Adrenal gland (tissue), 12 donors: Measurements from ENCODE around the gene SNX25. TPM values are rescaled to one million over a fixed set of nuclear protein-coding genes. Genes with fewer than 3 reads are reported as not detected.
"Not testable (repeated sequence)": the region's sequence is repeated elsewhere in the genome, so short reads cannot be mapped to it uniquely, and the experiment has no call there.

Experiments
- DNase-seq, 7 donors: peaks; one replicate each; pipeline ENCODE4 v3.0.0-alpha.2; 2019 to 2020
- H3K27ac ChIP-seq, 5 donors: fragments of 200-600 bp; sonication (generic) in 4 of 5; 1 replicate in 3 of 5; 2 replicates in 2 of 5; pipeline versions ENCODE4 v1.5.1 to v1.8.0; 2016 to 2020; ENCODE audit warnings: mild to moderate bottlenecking in 1 of 5
- H3K27me3 ChIP-seq: fragments of 200-600 bp; 2 replicates; pipeline ENCODE4 v1.8.0; 2021
- H3K36me3 ChIP-seq, 2 donors: fragments of 200-600 bp; replicated peaks in 1 of 2; 1 replicate in 1 of 2; 2 replicates in 1 of 2; pipeline versions ENCODE4 v1.5.1 to v1.8.0; 2018 to 2022
- H3K4me1 ChIP-seq, 2 donors: fragments of 200-600 bp; replicated peaks in 1 of 2; 1 replicate in 1 of 2; 2 replicates in 1 of 2; pipeline versions ENCODE4 v1.5.1 to v1.8.0; 2018 to 2021
- H3K4me3 ChIP-seq, 4 donors: fragments of 200-600 bp; sonication (generic) in 3 of 4; one replicate each; pipeline ENCODE4 v1.5.1; 2016 to 2018
- H3K9me3 ChIP-seq, 3 donors: fragments of 200-600 bp; sonication (generic) in 1 of 3; replicated peaks in 1 of 3; 1 replicate in 2 of 3; 2 replicates in 1 of 3; pipeline versions ENCODE4 v1.5.1 to v1.8.0; 2016 to 2021
- POLR2A ChIP-seq, 2 donors: fragments of 450-650 bp; IDR thresholded peaks; one replicate each; pipeline ENCODE4 v1.6.1; 2017; ENCODE audit warnings: antibody characterized with exemption in 2 of 2, mild to moderate bottlenecking in 2 of 2, moderate library complexity in 1 of 2
- WGBS, 4 donors: extraction: QIAGEN DNeasy Blood & Tissue Kit in 2 of 4; methylation state at CpG; one replicate each; pipeline versions ENCODE4 v1.1.5 to v1.1.7; 2013 to 2017; 5-methylcytosine and 5-hydroxymethylcytosine counted together
- intact Hi-C, 2 donors: fragments of 100-400 bp; cut with DNase I; formaldehyde crosslinking; loops; one replicate each; pipeline versions ENCODE4 v1.14.1 to v1.15.0; 2022 to 2023
- polyA plus RNA-seq, 3 donors: library from polyadenylated mRNA; stranded (reverse); fragments of 200-250 nt in 2 of 3; fragments of 350-450 nt in 1 of 3; fragmentation: Illumina TruSeq in 1 of 3; extraction: RNeasy Lipid Tissue Mini Kit (QIAGEN cat#74804) in 1 of 3; gene quantifications; one replicate each; pipeline ENCODE4 v1.2.3, GENCODE V29; 2013 to 2014
- total RNA-seq, 9 donors: library from RNA; depleted of rRNA in 4 of 9; stranded (reverse); fragments of >200 nt in 4 of 9; fragments of 120-200 nt in 1 of 9; fragmentation: NEBNext Ultra II Directional in 1 of 9; extraction: Animal tissue kit (Norgen Biotek cat#: 25700) in 1 of 9; gene quantifications; one replicate each; pipeline versions ENCODE4 v1.1.0 to v1.2.4, GENCODE V29; 2013 to 2023
- TF ChIP-seq, protein P1 (sequence below), 6 experiments: fragments of 450-650 bp in 4 of 6; fragments of 200-600 bp in 2 of 6; sonication (generic) in 1 of 6; IDR thresholded peaks; 1 replicate in 5 of 6; 2 replicates in 1 of 6; pipeline versions ENCODE4 v1.5.1 to v1.8.0; 2016 to 2021; ENCODE audit warnings: antibody characterized with exemption in 6 of 6, mild to moderate bottlenecking in 2 of 6, moderate library complexity in 1 of 6
- donor health status: healthy with polysubstance abuse.
- donor health status: Bipolar disorder and iron deficiency.
- donor health status: DM: yes; HTN: yes; CAD: no.
- donor health status: DM: no; HTN: no; CAD: no.
- donor health status: DM: no; HTN: no; CAD: no.
- donor health status: DM: yes; HTN: yes; CAD: no.

SNX25 gene
- total and polyA plus RNA-seq, 12 donors, result 4.7 to 29.3 (median 13.3) TPM

DNA sequence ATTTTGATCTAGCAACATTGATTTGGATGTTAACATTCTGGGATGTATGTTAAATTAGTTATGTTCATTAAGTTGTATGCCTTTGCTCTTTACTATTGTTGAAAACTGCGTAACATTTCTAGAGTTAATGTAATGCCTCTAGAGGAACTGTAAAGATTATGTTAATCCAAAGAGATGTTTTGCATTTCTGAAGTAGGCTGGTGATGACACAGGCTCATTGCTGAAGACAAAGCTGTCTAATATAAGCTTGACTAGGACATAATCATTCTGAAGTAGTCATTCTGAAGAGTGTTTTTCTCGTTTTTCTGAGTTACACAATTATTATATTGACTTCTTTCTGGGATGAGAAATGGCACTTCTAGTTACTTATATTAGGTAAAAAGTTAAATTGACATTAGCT lies 113.4 kb downstream of the SNX25 start:
- WGBS, 4 donors, result 79 to 92% (median 89%) methylated on average over 2 of the region's 2 CpGs
- H3K27ac ChIP-seq, result no peak overlapping the region
- intact Hi-C loops, result no loop called here

DNA sequence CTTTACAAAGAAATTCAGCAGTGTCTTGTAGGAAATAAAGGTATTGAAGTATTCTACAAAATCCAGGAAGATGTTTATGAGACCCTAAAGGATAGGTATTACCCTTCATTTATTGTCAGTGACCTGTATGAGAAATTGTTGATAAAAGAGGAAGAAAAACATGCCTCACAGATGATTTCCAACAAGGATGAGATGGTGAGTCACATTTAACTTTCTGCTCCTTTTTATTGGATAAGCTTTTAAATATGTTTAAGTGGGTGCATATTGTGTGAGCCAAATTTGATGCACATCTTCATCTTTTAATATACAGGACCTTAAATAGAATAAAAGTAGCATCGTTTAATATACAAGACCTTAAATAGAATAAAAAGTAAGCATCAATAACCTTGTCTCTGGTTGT lies 114.2 kb downstream of the SNX25 start:
- H3K27ac ChIP-seq, result no peak overlapping the region
- H3K9me3 ChIP-seq, result no peaks in the 10 kb centered on the region
- no peaks in the 10 kb centered on the region for H3K36me3 ChIP-seq
- H3K27me3 ChIP-seq, result no peaks in the 10 kb centered on the region
- 89 to 100% (median 94%) methylated on average over 1 of the region's 1 CpG for WGBS, 4 donors
- intact Hi-C loops, result no loop called here
- no peak overlapping the region for H3K4me3 ChIP-seq
- TF ChIP-seq, protein P1, sequence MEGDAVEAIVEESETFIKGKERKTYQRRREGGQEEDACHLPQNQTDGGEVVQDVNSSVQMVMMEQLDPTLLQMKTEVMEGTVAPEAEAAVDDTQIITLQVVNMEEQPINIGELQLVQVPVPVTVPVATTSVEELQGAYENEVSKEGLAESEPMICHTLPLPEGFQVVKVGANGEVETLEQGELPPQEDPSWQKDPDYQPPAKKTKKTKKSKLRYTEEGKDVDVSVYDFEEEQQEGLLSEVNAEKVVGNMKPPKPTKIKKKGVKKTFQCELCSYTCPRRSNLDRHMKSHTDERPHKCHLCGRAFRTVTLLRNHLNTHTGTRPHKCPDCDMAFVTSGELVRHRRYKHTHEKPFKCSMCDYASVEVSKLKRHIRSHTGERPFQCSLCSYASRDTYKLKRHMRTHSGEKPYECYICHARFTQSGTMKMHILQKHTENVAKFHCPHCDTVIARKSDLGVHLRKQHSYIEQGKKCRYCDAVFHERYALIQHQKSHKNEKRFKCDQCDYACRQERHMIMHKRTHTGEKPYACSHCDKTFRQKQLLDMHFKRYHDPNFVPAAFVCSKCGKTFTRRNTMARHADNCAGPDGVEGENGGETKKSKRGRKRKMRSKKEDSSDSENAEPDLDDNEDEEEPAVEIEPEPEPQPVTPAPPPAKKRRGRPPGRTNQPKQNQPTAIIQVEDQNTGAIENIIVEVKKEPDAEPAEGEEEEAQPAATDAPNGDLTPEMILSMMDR (IDR thresholded peaks at IDR 0.05), result no peak
- no peak for TF ChIP-seq POLR2A (IDR thresholded peaks at IDR 0.05)
- H3K4me1 ChIP-seq, result no peaks in the 10 kb centered on the region
- no peak for DNase-seq

More for the DNA sequence above, 113.4 kb downstream of the SNX25 start:
- Histone ChIP-seq H3K4me1 (no peaks in the 10 kb centered on the region), H3K4me3 (no peak overlapping the region), H3K36me3 (no peaks in the 10 kb centered on the region), H3K27me3 (no peaks in the 10 kb centered on the region), H3K9me3 (no peaks in the 10 kb centered on the region)
- TF ChIP-seq POLR2A (IDR thresholded peaks at IDR 0.05), result no peak
- TF ChIP-seq, protein P1 (IDR thresholded peaks at IDR 0.05), result no peak
- DNase-seq, result no peak

DNA sequence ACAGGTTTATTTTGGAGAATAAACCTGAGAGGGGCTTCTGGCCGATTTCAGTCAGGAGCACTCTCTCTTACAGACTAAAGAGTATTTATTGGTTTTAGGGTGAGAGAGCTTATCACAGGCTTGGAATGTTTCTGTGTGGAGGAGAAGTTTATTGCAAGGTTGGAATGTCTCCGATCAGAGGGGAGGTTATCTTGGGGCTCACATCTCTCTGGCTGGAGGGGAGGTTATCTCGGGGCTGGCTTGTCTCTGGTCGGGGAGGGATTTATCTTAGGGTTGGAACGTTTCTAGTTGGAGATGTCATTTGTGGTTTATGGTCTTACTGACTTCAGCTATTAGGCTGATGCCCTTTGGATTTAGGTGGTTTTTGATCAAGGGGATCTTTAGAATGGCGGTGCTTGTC lies 115.0 kb downstream of the SNX25 start:
- H3K36me3 ChIP-seq, H3K9me3 ChIP-seq, H3K27me3 ChIP-seq, DNase-seq, intact Hi-C loops, H3K27ac ChIP-seq, H3K4me3 ChIP-seq, H3K4me1 ChIP-seq: not testable (repeated sequence)
- 86 to 88% (median 87%) methylated on average over 6 of the region's 6 CpGs for WGBS, 4 donors

DNA sequence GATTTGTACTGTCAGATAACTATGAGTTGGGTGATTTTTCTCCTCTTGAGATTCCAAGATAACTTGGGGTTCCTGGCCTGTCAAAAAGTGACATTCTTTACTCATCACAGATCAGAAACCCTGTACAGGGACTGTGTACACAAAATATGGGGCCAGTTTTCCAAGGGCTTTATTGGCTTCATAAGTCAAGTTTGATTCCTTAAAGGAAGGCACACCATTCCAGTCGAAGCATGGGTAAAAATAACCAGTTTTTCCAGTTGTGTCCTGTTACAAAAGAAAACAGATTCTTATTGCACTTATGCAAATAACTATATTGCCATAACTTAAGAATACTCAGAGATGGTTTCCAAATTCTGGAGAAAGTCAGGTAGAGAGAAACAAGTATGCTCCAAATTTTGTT lies 116.3 kb downstream of the SNX25 start:
- H3K9me3 ChIP-seq, H3K4me1 ChIP-seq, DNase-seq, intact Hi-C loops, H3K36me3 ChIP-seq, H3K27me3 ChIP-seq, H3K27ac ChIP-seq, H3K4me3 ChIP-seq: not testable (repeated sequence)
- WGBS, 4 donors, result 53 to 77% (median 70%) methylated on average over 1 of the region's 1 CpG

DNA sequence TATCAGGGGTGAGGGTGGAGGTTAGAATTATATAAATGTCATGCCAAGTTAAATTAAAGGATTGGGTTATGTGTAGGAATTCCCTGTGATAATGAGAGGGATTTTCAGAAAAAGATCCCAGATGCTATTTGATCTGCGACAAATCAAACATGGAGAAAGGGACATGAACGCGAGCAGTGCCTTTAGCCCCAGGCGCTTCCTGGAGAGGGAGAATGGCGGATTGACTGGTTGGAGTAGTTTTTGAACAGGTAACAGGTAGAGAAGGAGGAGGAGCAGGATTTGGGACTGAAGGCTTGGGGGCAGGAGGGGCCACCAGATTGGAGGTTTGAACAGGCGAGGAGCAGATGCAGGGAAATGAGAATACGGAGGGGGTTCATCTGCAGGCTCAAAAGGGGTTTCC lies 119.2 kb downstream of the SNX25 start:
- no peaks in the 10 kb centered on the region for H3K9me3 ChIP-seq
- TF ChIP-seq, protein P1 (IDR thresholded peaks at IDR 0.05), result no peak
- TF ChIP-seq POLR2A (IDR thresholded peaks at IDR 0.05), result no peak
- no peaks in the 10 kb centered on the region for H3K36me3 ChIP-seq
- DNase-seq, result no peak
- WGBS, 4 donors, result 83 to 99% (median 93%) methylated on average over 7 of the region's 7 CpGs
- no peak overlapping the region for H3K4me3 ChIP-seq
- intact Hi-C loops, result no loop called here
- no peak overlapping the region for H3K27ac ChIP-seq
- H3K27me3 ChIP-seq, result no peaks in the 10 kb centered on the region
- no peaks in the 10 kb centered on the region for H3K4me1 ChIP-seq

DNA sequence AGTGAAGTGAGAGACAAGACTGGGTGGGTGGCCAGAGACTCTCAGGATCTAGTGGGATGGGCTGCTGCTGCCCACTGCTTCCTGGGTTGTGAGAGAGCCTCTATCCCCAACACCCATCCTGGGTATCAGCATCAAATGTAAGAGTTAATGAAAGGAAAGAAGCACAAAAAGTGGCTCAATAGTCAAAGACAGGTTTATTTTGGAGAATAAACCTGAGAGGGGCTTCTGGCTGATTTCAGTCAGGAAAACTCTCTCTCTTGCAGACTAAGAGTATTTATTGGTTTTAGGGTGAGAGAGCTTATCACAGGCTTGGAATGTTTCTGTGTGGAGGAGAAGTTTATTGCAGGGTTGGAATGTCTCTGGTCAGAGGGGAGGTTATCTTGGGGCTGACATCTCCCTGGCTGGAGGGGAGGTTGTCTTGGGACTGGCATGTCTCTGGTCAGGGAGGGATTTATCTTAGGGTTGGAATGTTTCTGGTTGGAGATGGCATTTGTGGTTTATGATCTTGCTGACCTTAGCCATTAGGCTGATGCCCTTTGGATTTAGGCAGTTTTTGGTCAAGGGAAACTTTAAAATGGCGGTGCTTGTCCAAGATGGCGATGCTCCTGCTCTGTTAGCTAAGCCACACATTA lies 120.6 kb downstream of the SNX25 start:
- H3K36me3 ChIP-seq, H3K27ac ChIP-seq, DNase-seq, intact Hi-C loops, H3K9me3 ChIP-seq, H3K4me1 ChIP-seq, H3K4me3 ChIP-seq, H3K27me3 ChIP-seq: not testable (repeated sequence)
- WGBS, 4 donors, result 95 to 99% (median 96%) methylated on average over 2 of the region's 2 CpGs
